GM23338 (cell line): ENCODE measurements around the gene KIAA1671. TPM values are rescaled to one million over a fixed set of nuclear protein-coding genes. Genes with fewer than 3 reads are reported as not detected.
A peak's percentile ranks its signal among the peaks of the same experiment; 100 is the strongest.

Experiments
- ATAC-seq: fragments of 200-7000 bp; cut with Tn5 transposase; 3 replicates; pipeline ENCODE4 v1.9.1; 2020
- DNase-seq: peaks from one replicate; pipeline ENCODE4 v3.0.0-alpha.2; 2015; ENCODE audit warnings: low spot score
- H2AFZ ChIP-seq: fragments of 200-600 bp; sonication (generic); 2 replicates; pipeline ENCODE4 v1.8.0; 2016; ENCODE audit warnings: antibody characterized with exemption, mild to moderate bottlenecking, moderate library complexity
- H3F3A ChIP-seq: fragments of 200-600 bp; sonication (generic); replicated peaks from 2 replicates; pipeline ENCODE4 v1.8.0; 2017; ENCODE audit warnings: antibody characterized with exemption, mixed run types, low read depth
- H3K27ac ChIP-seq: fragments of 200-600 bp; sonication (generic); 2 replicates; pipeline ENCODE4 v1.6.1; 2016; ENCODE audit warnings: low read depth
- H3K27me3 ChIP-seq: fragments of 200-600 bp; sonication (generic); 2 replicates; pipeline ENCODE4 v1.8.0; 2016; ENCODE audit warnings: mild to moderate bottlenecking, mixed run types, moderate library complexity; ENCODE audit not compliant: insufficient read depth
- H3K36me3 ChIP-seq: fragments of 200-600 bp; sonication (generic); 2 replicates; pipeline ENCODE4 v1.8.0; 2016; ENCODE audit warnings: mild to moderate bottlenecking; ENCODE audit not compliant: insufficient read depth
- H3K4me1 ChIP-seq: fragments of 200-600 bp; sonication (generic); 2 replicates; pipeline ENCODE4 v1.8.0; 2016; ENCODE audit warnings: mild to moderate bottlenecking, moderate library complexity; ENCODE audit not compliant: insufficient read depth
- H3K4me2 ChIP-seq: fragments of 200-600 bp; sonication (generic); 2 replicates; pipeline ENCODE4 v1.7.1; 2017; ENCODE audit warnings: mixed run types
- H3K4me3 ChIP-seq: fragments of 200-600 bp; sonication (generic); 2 replicates; pipeline ENCODE4 v1.6.1; 2016; ENCODE audit warnings: mixed run types
- H3K79me2 ChIP-seq: fragments of 200-600 bp; sonication (generic); replicated peaks from 2 replicates; pipeline ENCODE4 v1.8.0; 2017; ENCODE audit warnings: mild to moderate bottlenecking; ENCODE audit not compliant: insufficient read depth
- H3K9me2 ChIP-seq: fragments of 200-600 bp; sonication (generic); 2 replicates; pipeline ENCODE4 v1.8.0; 2017; ENCODE audit not compliant: insufficient read depth
- H4K20me1 ChIP-seq: fragments of 200-600 bp; sonication (generic); replicated peaks from 2 replicates; pipeline ENCODE4 v1.8.0; 2017; ENCODE audit warnings: mild to moderate bottlenecking; ENCODE audit not compliant: insufficient read depth
- H3K27ac Mint-ChIP-seq: 2 replicates; pipeline ENCODE4 v1.8.0; 2020; ENCODE audit warnings: inconsistent platforms, mild to moderate bottlenecking, moderate library complexity, mixed read lengths
- H3K27me3 Mint-ChIP-seq: 3 replicates; pipeline ENCODE4 v1.8.0; 2022; ENCODE audit warnings: low read depth, mild to moderate bottlenecking, moderate library complexity, mixed read lengths, inconsistent platforms; ENCODE audit not compliant: insufficient read depth, poor library complexity
- H3K36me3 Mint-ChIP-seq: 3 replicates; pipeline ENCODE4 v1.8.0; 2021; ENCODE audit warnings: low read depth, mild to moderate bottlenecking, inconsistent platforms, moderate library complexity, mixed read lengths
- H3K4me1 Mint-ChIP-seq: 3 replicates; pipeline ENCODE4 v1.8.0; 2020; ENCODE audit warnings: mild to moderate bottlenecking, inconsistent platforms, mixed read lengths
- H3K4me3 Mint-ChIP-seq: 3 replicates; pipeline ENCODE4 v1.8.0; 2021; ENCODE audit warnings: moderate library complexity, mild to moderate bottlenecking, inconsistent platforms, mixed read lengths
- H3K9me3 Mint-ChIP-seq: 3 replicates; pipeline ENCODE4 v1.8.0; 2020; ENCODE audit warnings: moderate library complexity, mild to moderate bottlenecking, inconsistent platforms, mixed read lengths
- CREB1 ChIP-seq: fragments of 250-450 bp; sonication (Bioruptor Pico); IDR thresholded peaks from 2 replicates; pipeline ENCODE4 v1.5.0; 2020; ENCODE audit warnings: low read depth, mild to moderate bottlenecking, moderate library complexity
- EZH2 ChIP-seq: fragments of 200-600 bp; sonication (generic); IDR thresholded peaks from one replicate; pipeline ENCODE4 v1.8.0; 2017; ENCODE audit warnings: antibody characterized with exemption, mild to moderate bottlenecking, low read depth; ENCODE audit not compliant: unreplicated experiment
- EZH2phosphoT487 ChIP-seq: fragments of 200-600 bp; sonication (generic); IDR thresholded peaks from one replicate; pipeline ENCODE4 v1.8.1; 2018; ENCODE audit warnings: antibody characterized with exemption; ENCODE audit not compliant: unreplicated experiment
- POLR2AphosphoS5 ChIP-seq: IDR thresholded peaks from 2 replicates; pipeline ENCODE4 v1.6.1; 2016; ENCODE audit warnings: antibody characterized with exemption, low read depth
- STAT1 ChIP-seq: IDR thresholded peaks from one replicate; pipeline ENCODE4 v1.6.1; 2016; ENCODE audit warnings: antibody characterized with exemption; ENCODE audit not compliant: unreplicated experiment
- ZNF114 ChIP-seq: fragments of 250-450 bp; sonication (Bioruptor Pico); IDR thresholded peaks from 2 replicates; pipeline ENCODE4 v1.5.0; 2020; ENCODE audit warnings: mild to moderate bottlenecking, moderate library complexity
- ZNF331 ChIP-seq: fragments of 250-450 bp; sonication (Bioruptor Pico); IDR thresholded peaks from 2 replicates; pipeline ENCODE4 v1.5.0; 2020; ENCODE audit warnings: low read depth, mild to moderate bottlenecking, moderate library complexity
- polyA plus RNA-seq: library from polyadenylated mRNA; unstranded; fragments of >200 nt; fragmentation: Nextera tagmentation; extraction: Ambion mirVana; gene quantifications from 2 replicates; pipeline ENCODE4 v1.2.1, GENCODE V29; 2016
- total RNA-seq: library from RNA; depleted of rRNA; stranded (reverse); fragments of >200 nt; shearing (Covaris generic); gene quantifications from 2 replicates; pipeline ENCODE4 v1.2.3, GENCODE V29; 2014
- TF ChIP-seq, protein P1 (sequence below): fragments of 250-450 bp; sonication (Bioruptor Pico); IDR thresholded peaks from 2 replicates; pipeline ENCODE4 v1.5.0; 2020; ENCODE audit warnings: mild to moderate bottlenecking, moderate library complexity
- TF ChIP-seq, protein P2 (sequence below): IDR thresholded peaks from 2 replicates; pipeline ENCODE4 v1.6.1; 2016; ENCODE audit warnings: antibody characterized with exemption
- TF ChIP-seq, protein P3 (sequence below), 2 experiments: fragments of 200-600 bp in 1 of 2; sonication (generic) in 1 of 2; conservative IDR thresholded peaks; 2 replicates each; pipeline versions ENCODE4 v1.5.1 to v1.6.1; 2016 to 2017; ENCODE audit warnings: antibody characterized with exemption in 2 of 2, low read depth in 2 of 2, mild to moderate bottlenecking in 2 of 2, moderate library complexity in 1 of 2

KIAA1671 gene
- total and polyA plus RNA-seq, 2 experiments from 2014 or later = 6.1 to 27.2 TPM

DNA sequence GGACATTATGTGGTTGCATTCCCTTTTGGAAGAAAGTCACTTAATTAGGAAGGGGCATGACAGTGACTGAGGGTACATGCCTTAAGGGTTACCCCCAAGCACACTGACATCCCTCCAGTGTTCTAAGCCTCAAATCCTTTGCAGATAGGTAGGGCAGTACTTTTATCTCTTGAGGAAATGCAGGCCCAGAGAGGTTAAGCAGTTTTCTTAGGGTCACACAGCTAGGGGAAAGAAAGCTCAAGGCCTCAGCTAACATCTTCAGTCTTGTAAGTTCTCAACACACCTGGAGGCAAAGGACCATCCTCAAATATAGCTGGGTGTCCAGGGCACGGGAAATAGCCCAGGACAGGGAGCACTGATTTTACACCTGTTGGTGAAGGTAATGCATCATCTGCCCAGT lies 31.6 kb downstream of the KIAA1671 start:
- no peaks in the 10 kb centered on the region for H3K27me3 ChIP-seq
- DNase-seq (no peak), ATAC-seq (no peak)
- H3K79me2 ChIP-seq = peaks cover 27% of the 10 kb centered on the region; the same call in 1 of the 2 replicates
- no peak overlapping the region for H3K4me2 ChIP-seq
- Mint-ChIP-seq H3K9me3 (no peaks in the 10 kb centered on the region), H3K27me3 (peaks cover 10% of the 10 kb centered on the region), H3K36me3 (peaks cover 4% of the 10 kb centered on the region; the same call in 2 of the 3 replicates), H3K27ac (peak overlapping the region; percentile 56; the same call in 1 of the 2 replicates), H3K4me3 (no peak overlapping the region), H3K4me1 (peaks cover 21% of the 10 kb centered on the region)
- H3K27ac ChIP-seq = no peak overlapping the region
- H3F3A ChIP-seq = no peaks in the 10 kb centered on the region
- no peak overlapping the region for H2AFZ ChIP-seq
- no peak for TF ChIP-seq CREB1
- no peak for TF ChIP-seq EZH2
- no peak for TF ChIP-seq ZNF114
- TF ChIP-seq ZNF331 (CRISPR knock-in tag) = no peak
- TF ChIP-seq STAT1 = no peak
- no peak for TF ChIP-seq POLR2AphosphoS5
- TF ChIP-seq, protein P1, sequence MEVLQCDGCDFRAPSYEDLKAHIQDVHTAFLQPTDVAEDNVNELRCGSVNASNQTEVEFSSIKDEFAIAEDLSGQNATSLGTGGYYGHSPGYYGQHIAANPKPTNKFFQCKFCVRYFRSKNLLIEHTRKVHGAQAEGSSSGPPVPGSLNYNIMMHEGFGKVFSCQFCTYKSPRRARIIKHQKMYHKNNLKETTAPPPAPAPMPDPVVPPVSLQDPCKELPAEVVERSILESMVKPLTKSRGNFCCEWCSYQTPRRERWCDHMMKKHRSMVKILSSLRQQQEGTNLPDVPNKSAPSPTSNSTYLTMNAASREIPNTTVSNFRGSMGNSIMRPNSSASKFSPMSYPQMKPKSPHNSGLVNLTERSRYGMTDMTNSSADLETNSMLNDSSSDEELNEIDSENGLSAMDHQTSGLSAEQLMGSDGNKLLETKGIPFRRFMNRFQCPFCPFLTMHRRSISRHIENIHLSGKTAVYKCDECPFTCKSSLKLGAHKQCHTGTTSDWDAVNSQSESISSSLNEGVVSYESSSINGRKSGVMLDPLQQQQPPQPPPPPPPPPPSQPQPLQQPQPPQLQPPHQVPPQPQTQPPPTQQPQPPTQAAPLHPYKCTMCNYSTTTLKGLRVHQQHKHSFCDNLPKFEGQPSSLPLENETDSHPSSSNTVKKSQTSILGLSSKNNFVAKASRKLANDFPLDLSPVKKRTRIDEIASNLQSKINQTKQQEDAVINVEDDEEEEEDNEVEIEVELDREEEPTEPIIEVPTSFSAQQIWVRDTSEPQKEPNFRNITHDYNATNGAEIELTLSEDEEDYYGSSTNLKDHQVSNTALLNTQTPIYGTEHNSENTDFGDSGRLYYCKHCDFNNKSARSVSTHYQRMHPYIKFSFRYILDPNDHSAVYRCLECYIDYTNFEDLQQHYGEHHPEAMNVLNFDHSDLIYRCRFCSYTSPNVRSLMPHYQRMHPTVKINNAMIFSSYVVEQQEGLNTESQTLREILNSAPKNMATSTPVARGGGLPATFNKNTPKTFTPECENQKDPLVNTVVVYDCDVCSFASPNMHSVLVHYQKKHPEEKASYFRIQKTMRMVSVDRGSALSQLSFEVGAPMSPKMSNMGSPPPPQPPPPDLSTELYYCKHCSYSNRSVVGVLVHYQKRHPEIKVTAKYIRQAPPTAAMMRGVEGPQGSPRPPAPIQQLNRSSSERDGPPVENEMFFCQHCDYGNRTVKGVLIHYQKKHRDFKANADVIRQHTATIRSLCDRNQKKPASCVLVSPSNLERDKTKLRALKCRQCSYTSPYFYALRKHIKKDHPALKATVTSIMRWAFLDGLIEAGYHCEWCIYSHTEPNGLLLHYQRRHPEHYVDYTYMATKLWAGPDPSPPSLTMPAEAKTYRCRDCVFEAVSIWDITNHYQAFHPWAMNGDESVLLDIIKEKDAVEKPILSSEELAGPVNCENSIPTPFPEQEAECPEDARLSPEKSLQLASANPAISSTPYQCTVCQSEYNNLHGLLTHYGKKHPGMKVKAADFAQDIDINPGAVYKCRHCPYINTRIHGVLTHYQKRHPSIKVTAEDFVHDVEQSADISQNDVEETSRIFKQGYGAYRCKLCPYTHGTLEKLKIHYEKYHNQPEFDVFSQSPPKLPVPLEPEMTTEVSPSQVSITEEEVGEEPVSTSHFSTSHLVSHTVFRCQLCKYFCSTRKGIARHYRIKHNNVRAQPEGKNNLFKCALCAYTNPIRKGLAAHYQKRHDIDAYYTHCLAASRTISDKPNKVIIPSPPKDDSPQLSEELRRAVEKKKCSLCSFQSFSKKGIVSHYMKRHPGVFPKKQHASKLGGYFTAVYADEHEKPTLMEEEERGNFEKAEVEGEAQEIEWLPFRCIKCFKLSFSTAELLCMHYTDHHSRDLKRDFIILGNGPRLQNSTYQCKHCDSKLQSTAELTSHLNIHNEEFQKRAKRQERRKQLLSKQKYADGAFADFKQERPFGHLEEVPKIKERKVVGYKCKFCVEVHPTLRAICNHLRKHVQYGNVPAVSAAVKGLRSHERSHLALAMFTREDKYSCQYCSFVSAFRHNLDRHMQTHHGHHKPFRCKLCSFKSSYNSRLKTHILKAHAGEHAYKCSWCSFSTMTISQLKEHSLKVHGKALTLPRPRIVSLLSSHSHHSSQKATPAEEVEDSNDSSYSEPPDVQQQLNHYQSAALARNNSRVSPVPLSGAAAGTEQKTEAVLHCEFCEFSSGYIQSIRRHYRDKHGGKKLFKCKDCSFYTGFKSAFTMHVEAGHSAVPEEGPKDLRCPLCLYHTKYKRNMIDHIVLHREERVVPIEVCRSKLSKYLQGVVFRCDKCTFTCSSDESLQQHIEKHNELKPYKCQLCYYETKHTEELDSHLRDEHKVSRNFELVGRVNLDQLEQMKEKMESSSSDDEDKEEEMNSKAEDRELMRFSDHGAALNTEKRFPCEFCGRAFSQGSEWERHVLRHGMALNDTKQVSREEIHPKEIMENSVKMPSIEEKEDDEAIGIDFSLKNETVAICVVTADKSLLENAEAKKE (CRISPR knock-in tag) = no peak
- TF ChIP-seq, protein P2, sequence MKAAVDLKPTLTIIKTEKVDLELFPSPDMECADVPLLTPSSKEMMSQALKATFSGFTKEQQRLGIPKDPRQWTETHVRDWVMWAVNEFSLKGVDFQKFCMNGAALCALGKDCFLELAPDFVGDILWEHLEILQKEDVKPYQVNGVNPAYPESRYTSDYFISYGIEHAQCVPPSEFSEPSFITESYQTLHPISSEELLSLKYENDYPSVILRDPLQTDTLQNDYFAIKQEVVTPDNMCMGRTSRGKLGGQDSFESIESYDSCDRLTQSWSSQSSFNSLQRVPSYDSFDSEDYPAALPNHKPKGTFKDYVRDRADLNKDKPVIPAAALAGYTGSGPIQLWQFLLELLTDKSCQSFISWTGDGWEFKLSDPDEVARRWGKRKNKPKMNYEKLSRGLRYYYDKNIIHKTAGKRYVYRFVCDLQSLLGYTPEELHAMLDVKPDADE = no peak
- TF ChIP-seq, protein P3, sequence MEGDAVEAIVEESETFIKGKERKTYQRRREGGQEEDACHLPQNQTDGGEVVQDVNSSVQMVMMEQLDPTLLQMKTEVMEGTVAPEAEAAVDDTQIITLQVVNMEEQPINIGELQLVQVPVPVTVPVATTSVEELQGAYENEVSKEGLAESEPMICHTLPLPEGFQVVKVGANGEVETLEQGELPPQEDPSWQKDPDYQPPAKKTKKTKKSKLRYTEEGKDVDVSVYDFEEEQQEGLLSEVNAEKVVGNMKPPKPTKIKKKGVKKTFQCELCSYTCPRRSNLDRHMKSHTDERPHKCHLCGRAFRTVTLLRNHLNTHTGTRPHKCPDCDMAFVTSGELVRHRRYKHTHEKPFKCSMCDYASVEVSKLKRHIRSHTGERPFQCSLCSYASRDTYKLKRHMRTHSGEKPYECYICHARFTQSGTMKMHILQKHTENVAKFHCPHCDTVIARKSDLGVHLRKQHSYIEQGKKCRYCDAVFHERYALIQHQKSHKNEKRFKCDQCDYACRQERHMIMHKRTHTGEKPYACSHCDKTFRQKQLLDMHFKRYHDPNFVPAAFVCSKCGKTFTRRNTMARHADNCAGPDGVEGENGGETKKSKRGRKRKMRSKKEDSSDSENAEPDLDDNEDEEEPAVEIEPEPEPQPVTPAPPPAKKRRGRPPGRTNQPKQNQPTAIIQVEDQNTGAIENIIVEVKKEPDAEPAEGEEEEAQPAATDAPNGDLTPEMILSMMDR (conservative IDR thresholded peaks at IDR 0.05; ENCODE audit: low read depth in 2 of 2) = no peak
- TF ChIP-seq EZH2phosphoT487 = no peak
- H3K36me3 ChIP-seq = no peaks in the 10 kb centered on the region
- H3K9me2 ChIP-seq = no peaks in the 10 kb centered on the region
- H3K4me3 ChIP-seq = no peak overlapping the region
- no peaks in the 10 kb centered on the region; the same call in 1 of the 2 replicates for H4K20me1 ChIP-seq
- H3K4me1 ChIP-seq = peaks cover 17% of the 10 kb centered on the region; the same call in 1 of the 2 replicates
